HG03442 (cell line): ENCODE measurements around the gene DBI.
A peak's percentile ranks its signal among the peaks of the same experiment; 100 is the strongest.
"Not testable (repeated sequence)": the region's sequence is repeated elsewhere in the genome, so short reads cannot be mapped to it uniquely, and the experiment has no call there.

Experiments used
- ATAC-seq: cut with Tn5 transposase; IDR thresholded peaks from one replicate; pipeline ENCODE4 v1.9.1; 2021; ENCODE audit warnings: mild to moderate bottlenecking, moderate library complexity; ENCODE audit not compliant: unreplicated experiment

DBI gene

DNA sequence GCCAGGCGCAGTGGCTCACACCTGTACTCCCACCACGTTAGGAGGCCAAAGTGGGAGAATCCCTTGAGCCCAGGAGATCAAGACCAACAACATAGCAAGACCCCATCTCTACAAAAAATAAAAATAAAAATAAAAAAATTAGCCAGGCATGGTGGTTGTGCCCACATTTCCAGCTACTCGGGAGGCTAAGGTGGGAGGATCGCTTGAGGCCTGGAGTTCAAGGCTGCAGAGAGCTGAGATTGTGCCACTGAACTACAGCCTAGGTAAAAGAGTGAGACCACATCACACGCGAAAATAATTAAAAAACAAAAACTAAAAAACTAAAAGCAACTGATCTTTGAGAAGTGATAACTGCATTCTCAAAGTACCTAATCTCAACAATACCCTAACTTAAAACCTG, 2.0 kb upstream of the DBI start:
- ATAC-seq = no peak

DNA sequence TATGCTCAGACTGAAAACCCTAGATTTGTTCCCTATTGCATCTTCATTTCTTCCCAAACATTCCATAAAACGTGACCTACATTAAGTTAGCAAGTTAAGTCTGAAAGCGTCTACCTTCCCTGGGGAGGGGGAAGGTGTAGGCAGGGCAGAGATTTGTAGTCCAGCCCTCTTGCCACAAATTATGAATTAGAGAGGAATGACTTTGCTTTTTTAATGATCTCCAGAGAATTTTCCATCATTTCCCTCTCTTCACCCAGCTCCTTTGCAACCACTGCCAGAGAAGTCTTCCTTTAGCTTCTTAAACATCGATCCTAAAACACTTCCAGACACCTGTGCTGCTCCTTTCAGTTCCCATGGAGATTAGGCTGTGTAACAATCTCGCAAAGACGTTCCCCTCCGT, 1.3 kb upstream of the DBI start:
- no peak for ATAC-seq

DNA sequence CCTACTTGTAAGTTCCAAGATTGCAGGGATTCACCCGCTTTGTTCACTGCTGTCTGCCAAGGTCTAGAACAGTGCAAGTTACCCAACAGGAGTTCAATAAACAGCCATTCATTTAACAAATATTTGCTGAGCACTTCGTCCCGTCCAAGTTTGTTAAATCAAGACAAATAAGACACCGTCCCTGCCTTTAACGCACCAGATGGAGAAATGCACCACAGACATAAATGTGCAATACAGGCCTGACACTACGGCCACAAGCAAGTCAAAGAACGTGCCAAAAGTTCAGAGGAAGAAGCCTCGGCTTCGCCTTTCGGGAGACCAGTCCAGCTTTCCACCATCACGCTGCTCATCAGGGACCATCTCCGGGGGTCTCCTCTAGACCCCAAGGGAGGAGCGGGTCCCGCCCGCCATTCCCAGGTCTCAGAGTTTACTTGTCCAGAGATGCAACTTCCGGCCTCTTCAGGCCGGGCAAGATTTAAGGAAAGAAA, 572 bp upstream of the DBI start:
- peak; percentile 2 for ATAC-seq

DNA sequence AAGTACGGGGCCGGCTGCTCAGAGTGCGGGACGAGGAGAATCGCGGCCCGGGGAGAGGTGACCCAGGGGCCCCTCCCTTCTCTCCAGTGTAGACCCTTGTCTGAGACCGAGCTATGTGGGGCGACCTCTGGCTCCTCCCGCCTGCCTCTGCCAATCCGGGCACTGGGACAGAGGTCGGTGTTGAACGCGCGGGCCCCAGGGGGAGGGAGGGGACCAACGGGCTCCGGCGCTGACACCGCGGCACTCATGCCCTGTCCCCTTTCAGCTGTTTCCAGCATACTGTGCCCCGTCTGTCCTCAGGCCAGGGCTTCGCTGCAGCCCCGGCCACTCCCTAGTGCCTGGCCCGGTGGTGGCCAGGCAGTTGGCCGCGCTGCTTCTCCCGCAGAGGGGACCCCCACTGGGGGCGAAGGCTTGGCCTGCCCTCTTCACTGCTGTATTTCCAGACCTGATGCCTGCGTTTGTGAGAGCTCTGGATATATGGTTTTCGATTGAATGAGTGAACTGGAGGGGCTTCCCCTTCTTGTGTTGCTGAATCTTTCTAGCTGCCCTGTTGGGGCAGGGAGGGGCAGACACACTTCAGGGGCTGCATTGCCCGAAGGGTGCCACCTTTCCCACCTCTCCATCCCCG, 809 bp downstream of the DBI start:
- peak; percentile 21 for ATAC-seq

DNA sequence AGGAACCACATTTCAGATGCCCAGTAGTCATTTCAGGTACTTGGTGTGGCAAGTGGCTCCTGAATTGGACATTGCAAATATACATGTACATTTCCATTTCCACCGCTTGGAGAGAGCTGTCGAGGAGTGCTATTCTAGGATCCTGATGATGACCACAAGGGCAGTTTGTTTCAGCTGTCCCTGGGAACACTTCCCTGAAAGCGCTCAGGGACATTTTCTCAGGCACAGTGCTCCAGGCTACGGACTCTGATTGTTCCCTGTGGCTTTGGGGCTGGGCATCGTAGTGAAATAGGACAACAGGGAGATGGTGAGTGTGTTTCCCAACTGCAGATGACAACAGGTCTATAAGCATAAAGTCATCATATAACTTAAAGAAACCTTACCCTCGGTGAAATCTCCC, 3.1 kb downstream of the DBI start:
- ATAC-seq = no peak

DNA sequence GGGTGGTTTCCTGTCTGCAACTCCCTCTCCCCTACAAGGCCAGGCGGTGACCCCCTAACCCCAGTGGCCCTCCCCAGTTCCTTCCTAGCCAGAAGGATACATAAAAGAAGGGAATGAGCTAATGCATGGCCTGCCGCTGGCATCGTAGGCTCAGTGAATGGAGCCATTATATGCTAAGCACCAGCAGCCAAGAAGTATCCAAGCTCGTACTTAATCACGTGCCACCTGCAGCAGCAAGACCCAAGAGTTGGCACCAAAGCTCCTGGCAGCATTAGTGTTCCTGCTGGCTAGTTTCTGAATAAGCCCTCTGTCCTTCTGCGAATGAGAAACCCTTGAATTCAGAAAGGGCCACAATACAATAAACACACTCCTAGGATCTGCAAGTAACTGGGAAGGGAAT, 4.3 kb downstream of the DBI start:
- ATAC-seq = no peak

DNA sequence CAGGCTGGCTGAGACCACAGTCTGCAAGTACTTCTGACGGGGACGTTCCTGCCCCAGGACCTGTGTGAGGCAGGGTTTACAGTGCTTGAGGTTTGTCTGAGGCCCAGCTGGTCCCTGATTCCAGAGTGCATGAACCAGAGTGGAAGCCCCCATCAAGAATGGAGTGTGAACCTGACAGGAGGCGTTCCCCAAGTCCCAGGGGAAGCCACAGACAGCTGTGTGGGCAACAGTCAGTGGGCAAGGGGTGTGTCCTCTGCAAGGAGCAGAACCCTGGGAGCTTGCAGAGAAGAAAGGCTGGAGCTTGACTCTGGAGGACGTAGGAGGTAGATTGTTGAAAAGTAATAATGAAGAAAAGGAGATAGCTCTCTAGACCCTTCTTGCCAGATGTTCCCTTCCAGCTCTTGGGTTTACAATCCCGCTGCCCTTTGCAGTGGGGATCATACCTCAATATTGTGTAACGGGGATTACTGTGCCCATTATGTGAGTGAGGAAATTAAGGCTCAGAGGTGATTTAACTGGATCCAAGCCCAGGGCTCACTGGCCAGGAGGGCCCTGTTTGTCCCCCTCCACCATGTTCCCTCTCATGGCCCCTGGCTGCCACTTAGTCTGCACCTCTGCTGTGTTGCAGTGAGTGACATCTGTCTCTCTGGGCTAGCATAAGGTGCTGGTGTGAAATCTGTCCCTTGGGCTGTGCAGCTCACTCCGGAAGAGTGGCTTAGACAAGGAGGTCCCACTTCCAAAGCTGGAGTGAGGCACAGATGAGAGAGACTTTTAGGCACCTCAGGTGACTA, 6.2 kb downstream of the DBI start:
- ATAC-seq = no peak

DNA sequence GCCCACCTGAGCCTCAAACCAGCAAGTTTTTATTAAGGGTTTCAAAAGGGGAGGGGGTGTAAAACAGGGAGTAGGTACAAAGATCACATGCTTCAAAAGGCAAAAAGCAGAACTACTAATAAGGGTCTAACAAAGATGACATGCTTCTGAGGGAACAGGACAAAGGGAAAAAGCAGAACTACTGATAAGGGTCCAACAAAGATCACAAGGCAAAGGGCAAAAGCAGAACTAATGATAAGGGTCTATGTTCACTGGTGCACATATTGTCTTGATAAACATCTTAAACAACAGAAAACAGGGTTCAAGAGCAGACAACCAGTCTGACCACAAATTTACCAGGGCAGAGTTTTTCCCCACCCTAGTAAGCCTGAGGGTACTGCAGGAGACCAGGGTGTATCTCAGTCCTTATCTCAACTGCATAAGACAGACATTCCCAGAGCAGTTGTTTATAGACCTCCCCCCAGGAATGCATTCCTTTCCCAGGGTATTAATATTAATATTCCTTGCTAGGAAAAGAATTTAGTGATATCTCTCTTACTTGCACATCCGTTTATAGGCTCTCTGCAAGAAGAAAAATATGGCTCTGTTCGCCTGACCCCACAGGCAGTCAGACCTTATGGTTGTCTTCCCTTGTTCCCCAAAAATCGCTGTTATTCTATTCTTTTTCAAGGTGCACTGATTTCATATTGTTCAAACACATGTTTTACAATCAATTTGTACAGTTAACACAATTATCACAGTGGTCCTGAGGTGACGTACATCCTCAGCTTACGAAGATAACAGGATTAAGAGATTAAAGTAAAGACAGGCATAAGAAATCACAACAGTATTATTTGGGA, 7.3 kb downstream of the DBI start:
- ATAC-seq = not testable (repeated sequence)

DNA sequence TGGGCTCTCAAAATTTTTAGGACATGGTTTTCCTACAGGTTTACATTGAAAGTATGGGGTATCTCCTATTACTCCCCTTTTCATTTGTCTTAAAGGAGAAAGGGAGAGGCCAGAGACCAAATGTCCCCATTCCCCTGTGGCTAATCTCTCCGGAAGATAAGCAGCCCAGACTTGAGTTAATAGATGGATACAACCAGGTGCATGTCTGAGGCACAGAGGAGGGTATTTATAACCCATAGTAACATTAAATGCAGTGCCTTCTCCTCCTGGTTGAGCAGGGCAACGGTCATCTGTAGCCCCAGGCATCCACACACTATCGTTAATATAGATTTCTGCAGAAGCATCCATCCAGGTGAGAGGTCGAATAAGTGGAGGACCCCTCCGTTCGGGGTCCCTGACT, 9.6 kb downstream of the DBI start:
- not testable (repeated sequence) for ATAC-seq

DNA sequence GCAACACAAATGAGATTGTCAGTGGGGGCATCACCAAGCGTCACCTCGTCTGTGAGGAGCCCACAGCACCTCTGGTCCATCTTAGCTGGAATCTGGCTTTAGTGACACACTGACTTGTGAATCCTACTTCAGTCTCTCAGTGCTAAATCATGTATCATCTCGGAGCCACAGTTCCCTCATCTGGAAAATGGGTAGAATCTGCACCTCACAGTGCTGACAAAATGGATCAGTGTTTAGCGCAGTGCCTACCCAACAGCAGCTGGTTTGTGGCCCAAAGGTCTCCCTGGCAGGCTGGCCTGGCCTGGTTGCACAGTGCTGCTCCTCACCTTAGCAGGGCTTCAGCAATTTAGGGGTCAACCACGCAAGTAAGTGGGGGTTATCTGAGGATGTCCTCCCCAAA, 10.0 kb downstream of the DBI start:
- ATAC-seq = no peak

DNA sequence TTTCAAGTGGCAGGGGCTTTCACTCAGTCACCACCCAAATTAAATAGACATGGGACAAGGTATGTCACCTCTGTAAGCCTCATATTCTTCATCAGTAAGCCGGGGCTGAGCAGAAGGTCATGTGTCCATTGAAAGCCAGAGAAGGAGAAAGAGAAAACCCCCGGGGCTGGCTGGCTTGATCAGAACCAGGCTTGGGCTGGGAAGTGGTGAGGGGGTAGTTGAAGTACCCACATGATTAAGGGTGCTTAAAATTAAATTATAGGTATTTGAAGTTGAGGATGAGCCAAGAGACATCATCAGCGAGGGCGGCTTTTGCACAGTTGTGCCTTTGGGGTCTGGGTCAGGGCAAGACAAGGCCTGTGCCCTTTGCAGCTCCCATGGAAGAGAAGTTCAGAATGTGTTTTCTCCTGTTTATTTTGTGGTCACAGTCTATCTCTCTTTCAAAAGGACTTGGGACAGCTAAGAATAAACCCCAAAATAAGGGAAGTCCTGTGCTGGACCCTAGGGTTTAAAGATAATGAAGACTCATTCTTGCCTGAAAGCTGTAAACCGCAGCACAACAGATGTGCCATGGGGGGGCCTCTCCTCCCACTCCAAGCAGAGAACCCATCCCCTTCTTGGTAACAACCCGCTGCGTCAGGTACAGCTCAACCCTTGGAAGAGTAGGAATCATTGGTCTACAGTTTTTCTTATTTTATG, 10.7 kb downstream of the DBI start:
- no peak for ATAC-seq

DNA sequence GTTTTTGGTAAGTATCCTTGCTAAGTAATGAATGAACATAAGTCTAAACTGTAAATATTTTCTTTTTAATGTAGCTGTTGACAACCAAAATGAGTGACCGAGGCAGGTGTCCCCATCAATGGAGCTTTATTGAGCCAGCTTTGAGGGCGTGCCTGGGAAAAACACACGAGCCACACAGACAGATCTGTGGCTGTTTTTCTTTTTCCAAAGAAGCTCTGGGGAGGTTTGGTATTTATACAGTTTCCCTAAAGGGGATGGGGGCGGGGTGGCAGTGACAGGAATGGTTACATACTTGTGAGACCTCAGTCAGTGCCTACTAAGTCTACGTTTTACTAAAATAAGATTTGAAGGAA, 11.2 kb downstream of the DBI start:
- ATAC-seq = no peak

DNA sequence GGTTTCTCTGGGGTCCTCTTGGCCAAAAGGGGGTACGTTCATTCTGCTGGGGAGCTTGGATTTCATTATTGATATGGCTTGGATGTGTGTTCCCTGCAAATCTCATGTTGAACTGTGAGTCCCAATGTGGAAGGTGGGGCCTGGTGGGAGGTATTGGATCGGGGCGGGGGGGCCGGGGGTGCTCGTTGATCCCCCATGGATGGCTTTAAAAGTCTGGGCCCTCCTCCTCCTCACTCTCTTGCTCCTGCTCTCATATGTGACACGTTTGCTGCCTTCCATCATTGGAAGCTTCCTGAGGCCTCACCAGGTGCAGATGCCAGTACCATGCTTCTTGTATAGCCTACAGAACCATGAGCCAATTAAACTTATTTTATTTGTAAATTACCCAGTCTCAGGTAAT, 11.8 kb downstream of the DBI start:
- no peak for ATAC-seq

DNA sequence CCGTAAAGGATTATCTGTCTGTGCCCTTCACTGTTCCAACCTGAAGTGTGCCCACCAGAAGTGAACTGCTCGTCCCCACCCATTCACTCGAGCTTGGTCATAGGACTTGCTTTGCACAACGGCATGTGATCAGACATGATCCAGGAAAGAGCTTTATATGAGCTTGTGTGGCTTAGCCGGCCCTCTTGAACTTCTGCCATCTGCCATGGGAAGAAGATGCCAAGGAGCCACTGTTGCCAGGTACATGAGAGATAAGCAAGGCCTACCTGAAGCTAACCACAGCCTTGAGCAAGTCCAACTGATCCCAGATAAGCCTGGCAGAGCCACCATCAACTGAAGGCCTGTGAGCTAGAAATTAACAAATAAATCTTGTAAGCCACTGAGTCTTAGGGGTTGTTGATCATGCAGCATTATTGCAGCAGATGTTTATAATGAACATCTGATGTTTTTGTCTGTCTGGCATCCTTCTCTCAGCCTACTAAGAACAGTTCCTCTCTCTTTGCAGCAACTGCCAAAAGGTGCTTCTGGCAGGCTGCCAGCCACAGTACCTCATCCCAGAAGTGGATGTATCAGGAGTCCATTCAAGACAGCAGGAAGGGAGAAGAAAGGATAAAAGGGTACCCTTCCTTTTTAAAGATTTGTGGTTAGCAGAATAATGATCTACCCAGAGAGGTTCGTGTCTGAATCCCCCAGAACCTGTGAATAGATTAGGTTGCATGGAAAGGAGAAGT, 16.8 kb downstream of the DBI start:
- ATAC-seq = no peak

DNA sequence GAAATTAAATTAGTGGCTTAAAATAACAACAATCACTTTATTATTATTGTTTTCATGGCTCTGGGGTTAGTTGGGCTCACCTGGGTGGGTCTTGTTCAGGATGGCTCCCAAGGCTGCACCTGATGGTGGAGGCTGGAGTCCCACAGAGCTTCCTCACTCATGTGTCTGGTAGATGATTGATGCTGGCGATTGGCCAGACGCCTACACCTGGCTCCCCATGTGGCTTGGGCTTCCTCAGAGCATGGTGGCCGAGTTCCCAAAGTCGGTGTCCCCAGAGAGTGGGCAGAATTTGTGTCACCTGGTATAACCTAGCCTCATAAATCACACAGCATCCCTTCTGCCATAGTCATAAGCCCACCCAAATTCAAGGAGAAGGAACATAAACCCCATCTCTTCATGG, 18.2 kb downstream of the DBI start:
- no peak for ATAC-seq

DNA sequence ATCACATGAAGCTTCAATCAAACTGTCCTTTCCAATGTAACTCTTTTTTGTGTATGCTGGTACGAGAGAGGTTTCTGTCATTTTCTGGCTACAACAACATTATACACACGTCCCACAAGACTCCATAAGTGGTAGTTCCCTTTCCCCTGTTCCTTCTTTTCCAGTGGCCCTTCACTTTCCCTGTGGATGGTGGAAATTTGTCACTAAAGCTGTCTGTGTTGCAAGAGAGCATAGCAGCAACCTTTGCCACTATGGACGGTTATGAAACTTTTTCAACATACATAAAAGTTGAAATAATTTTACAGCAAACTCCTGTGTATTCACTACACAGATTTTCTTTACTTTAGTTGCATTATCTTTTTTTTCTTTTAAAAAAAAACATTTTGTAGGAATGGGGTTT, 18.7 kb downstream of the DBI start:
- no peak for ATAC-seq

DNA sequence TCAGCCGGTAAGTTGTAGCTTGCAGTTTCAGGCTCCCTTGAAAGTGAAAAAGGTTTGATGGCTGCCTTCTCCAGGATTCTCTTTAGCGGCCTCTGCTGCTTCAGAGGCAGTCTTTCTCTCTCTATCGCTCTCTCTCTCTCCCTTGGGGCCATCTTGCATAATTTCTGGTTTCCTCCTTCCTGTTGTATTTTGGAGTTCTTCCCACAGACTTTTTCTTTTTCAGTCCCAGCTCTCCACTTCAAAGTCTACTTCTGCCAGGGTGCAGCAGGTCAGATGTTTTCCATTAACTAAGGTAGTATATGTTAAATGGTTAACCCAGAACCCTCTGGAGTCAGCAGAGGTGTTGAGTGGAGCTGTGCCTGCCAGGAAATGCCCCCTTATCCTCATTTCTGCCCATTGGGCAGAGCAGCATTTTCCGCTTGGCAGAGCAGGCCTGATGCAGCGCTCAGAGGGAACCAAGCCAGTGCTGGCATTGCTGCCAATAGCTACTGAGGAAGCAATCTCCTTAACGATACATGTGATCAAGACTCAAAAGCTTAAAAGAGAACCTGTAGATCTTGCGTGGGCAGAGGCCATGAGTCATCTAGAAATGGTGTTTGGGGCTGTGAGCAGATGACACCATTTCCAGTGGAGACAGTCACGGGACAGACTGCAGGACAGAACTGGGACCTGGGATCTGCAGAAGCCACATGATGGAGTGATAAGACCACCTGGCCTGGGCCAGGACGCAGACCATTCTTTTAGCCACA, 20.8 kb downstream of the DBI start:
- ATAC-seq = peak; percentile 90

DNA sequence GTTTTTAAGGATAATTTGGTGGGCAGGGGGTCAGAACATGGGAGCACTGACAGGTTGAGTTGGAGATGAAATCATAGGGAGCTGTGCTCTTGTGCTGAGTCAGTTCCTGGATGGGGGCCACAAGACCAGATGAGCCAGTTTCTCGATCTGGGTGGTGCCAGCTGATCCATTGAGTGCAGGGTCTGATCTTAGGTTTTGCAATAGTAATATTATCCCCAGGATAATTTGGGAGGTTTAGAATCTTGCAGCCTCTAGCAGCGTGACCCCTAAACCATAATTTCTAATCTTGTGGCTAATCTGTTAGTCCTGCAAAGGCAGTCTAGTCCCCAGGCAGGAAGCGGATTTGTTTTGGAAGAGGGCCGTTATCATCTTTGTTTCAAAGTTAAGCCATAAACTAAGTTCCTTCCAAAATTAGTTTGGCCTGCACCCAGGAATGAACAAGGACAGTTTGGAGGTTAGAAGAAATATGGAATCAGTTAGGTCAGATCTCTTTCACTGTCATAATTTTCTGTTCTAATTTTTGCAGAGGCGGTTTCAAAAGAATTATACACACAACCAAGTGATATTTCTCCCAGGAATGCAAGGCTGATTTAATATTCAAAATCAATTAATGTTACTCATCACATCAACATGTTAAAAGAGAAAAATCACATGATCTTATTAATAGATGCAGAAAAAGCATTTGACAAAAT, 23.0 kb downstream of the DBI start:
- no peak for ATAC-seq
